A549 (cell line): ENCODE results near the gene HEXB. TPM values are rescaled to one million over a fixed set of nuclear protein-coding genes. Genes with fewer than 3 reads are reported as not detected.

Experiments
- ATAC-seq, 2 experiments: fragments of 200-7000 bp in 1 of 2; fragments of >200 bp in 1 of 2; cut with Nextera tagmentation in 1 of 2; cut with Tn5 transposase in 1 of 2; 3 replicates each; pipeline versions ENCODE4 v1.8.0 to v1.9.1; 2018 to 2020; ENCODE audit warnings: mild to moderate bottlenecking in 1 of 2, moderate library complexity in 1 of 2
- CTCF ChIA-PET: fragments of 300-600 bp; sonication (Branson Sonifier 250); formaldehyde crosslinking; extraction: SDS; loops from one replicate; lab custom pipeline; 2021; ENCODE audit warnings: antibody characterized with exemption, inconsistent platforms; lab: Yijun Ruan, JAX
- POLR2A ChIA-PET: fragments of 350-600 bp; formaldehyde crosslinking; extraction: SDS; loops from one replicate; lab custom pipeline; 2021; ENCODE audit warnings: antibody characterized with exemption, inconsistent platforms; lab: Yijun Ruan, JAX
- DNase-seq, 2 experiments: peaks; one replicate each; pipeline versions ENCODE4 v3.0.0 to v3.0.0-alpha.2; 2011 to 2016; ENCODE audit warnings: low read depth in 1 of 2, low spot score in 1 of 2
- FAIRE-seq: peaks from 2 replicates; lab custom pipeline; 2011; peaks lifted over from hg19 to GRCh38; lab: Jason Lieb, UNC
- H3K27ac ChIP-seq, 2 experiments: fragments of >200 bp; sonication (Bioruptor Twin); formaldehyde crosslinking; 3 replicates each; pipeline ENCODE4 v1.5.1; 2016 to 2017
- H3K4me1 ChIP-seq: fragments of >200 bp; sonication (Bioruptor Twin); formaldehyde crosslinking; 3 replicates; pipeline ENCODE4 v1.6.1; 2016
- H3K4me2 ChIP-seq: fragments of >200 bp; sonication (Bioruptor Twin); formaldehyde crosslinking; 3 replicates; pipeline ENCODE4 v1.6.1; 2016
- H3K4me3 ChIP-seq: fragments of >200 bp; sonication (Bioruptor Twin); formaldehyde crosslinking; 3 replicates; pipeline ENCODE4 v1.5.1; 2016
- H3K9me3 ChIP-seq: fragments of >200 bp; sonication (Bioruptor Twin); formaldehyde crosslinking; 3 replicates; pipeline ENCODE4 v1.6.1; 2016
- CHD2 ChIP-seq: fragments of 150-350 bp; IDR thresholded peaks from 2 replicates; pipeline ENCODE4 v1.6.1; 2014; ENCODE audit warnings: low read length; ENCODE audit not compliant: partially characterized antibody
- EHF ChIP-seq: fragments of 250-450 bp; sonication (Bioruptor Pico); IDR thresholded peaks from 2 replicates; pipeline ENCODE4 v1.5.0; 2020; ENCODE audit warnings: mild to moderate bottlenecking
- EHMT2 ChIP-seq: fragments of 200-600 bp; sonication (generic); IDR thresholded peaks from 2 replicates; pipeline ENCODE4 v1.6.1; 2016; ENCODE audit warnings: antibody characterized with exemption, low read depth, mild to moderate bottlenecking, moderate library complexity
- FOSL2 ChIP-seq, 2 experiments: fragments of 450-650 bp in 1 of 2; fragments of >200 bp in 1 of 2; sonication (Bioruptor Twin) in 1 of 2; formaldehyde crosslinking; IDR thresholded peaks; 2 replicates each; pipeline versions ENCODE4 v1.5.0 to v1.6.1; 2016 to 2020; ENCODE audit warnings: mild to moderate bottlenecking in 1 of 2, moderate library complexity in 1 of 2
- HOXB13 ChIP-seq: fragments of 250-450 bp; sonication (Bioruptor Pico); IDR thresholded peaks from 2 replicates; pipeline ENCODE4 v1.5.0; 2020; ENCODE audit warnings: low read depth, mild to moderate bottlenecking, moderate library complexity
- JUNB ChIP-seq: fragments of >200 bp; sonication (Bioruptor Twin); formaldehyde crosslinking; IDR thresholded peaks from 2 replicates; pipeline ENCODE4 v1.6.1; 2016
- KDM5A ChIP-seq: fragments of 200-600 bp; sonication (generic); IDR thresholded peaks from 2 replicates; pipeline ENCODE4 v1.6.1; 2016; ENCODE audit warnings: antibody characterized with exemption, mild to moderate bottlenecking
- MAFK ChIP-seq: fragments of 450-650 bp; IDR thresholded peaks from 2 replicates; pipeline ENCODE4 v1.6.1; 2014; ENCODE audit not compliant: partially characterized antibody
- MYC ChIP-seq: IDR thresholded peaks from 2 replicates; pipeline ENCODE4 v1.6.1; 2012; ENCODE audit warnings: mild to moderate bottlenecking, inconsistent platforms, low read length, improper control_type of control experiment, borderline replicate concordance
- NPAS2 ChIP-seq: fragments of 250-450 bp; sonication (Bioruptor Pico); IDR thresholded peaks from 2 replicates; pipeline ENCODE4 v1.8.0; 2022; ENCODE audit warnings: mild to moderate bottlenecking, moderate library complexity, borderline replicate concordance
- RAD21 ChIP-seq, 2 experiments: fragments of >200 bp in 1 of 2; sonication (Bioruptor Twin) in 1 of 2; formaldehyde crosslinking in 1 of 2; IDR thresholded peaks in 1 of 2; conservative IDR thresholded peaks in 1 of 2; 2 replicates in 1 of 2; 3 replicates in 1 of 2; pipeline ENCODE4 v1.6.1; 2012 to 2018; ENCODE audit warnings: inconsistent platforms in 1 of 2
- REST ChIP-seq: fragments of 200-600 bp; sonication (generic); IDR thresholded peaks from 2 replicates; pipeline ENCODE4 v1.6.1; 2016; ENCODE audit warnings: antibody characterized with exemption, mild to moderate bottlenecking, moderate library complexity
- RNF2 ChIP-seq: fragments of 200-600 bp; sonication (generic); IDR thresholded peaks from 2 replicates; pipeline ENCODE4 v1.6.1; 2016; ENCODE audit warnings: low read depth, mild to moderate bottlenecking, antibody characterized with exemption, moderate library complexity, borderline replicate concordance
- TFCP2L1 ChIP-seq: fragments of 250-450 bp; sonication (Bioruptor Pico); IDR thresholded peaks from 2 replicates; pipeline ENCODE4 v1.5.0; 2021; ENCODE audit warnings: mild to moderate bottlenecking
- ZC3H11A ChIP-seq: fragments of 450-650 bp; IDR thresholded peaks from 2 replicates; pipeline ENCODE4 v1.6.1; 2014; ENCODE audit warnings: antibody characterized with exemption, mild to moderate bottlenecking
- ZNF302 ChIP-seq: fragments of 250-450 bp; sonication (Bioruptor Pico); IDR thresholded peaks from 2 replicates; pipeline ENCODE4 v1.9.0; 2021; ENCODE audit warnings: inconsistent platforms, mild to moderate bottlenecking, moderate library complexity
- WGBS: methylation state at CpG from one replicate; pipeline ENCODE4 v1.1.6; 2017; ENCODE audit errors: missing lambda C conversion rate; 5-methylcytosine and 5-hydroxymethylcytosine counted together
- polyA plus RNA-seq, 4 experiments: library from polyadenylated mRNA; depleted of rRNA in 3 of 4; stranded (reverse); fragments of >200 nt; fragmentation: RNase III in 1 of 4; extraction: RNeasy Plus Mini Kit Qiagen cat#74134 plus additional on column Dnase treatment in 1 of 4; gene quantifications; 2 replicates in 3 of 4; 3 replicates in 1 of 4; pipeline ENCODE4 v1.2.3, GENCODE V29; 2011 to 2017
- TF ChIP-seq, protein P1 (sequence below): fragments of 250-450 bp; sonication (Bioruptor Pico); IDR thresholded peaks from 2 replicates; pipeline ENCODE4 v1.5.0; 2020; ENCODE audit warnings: low read depth, mild to moderate bottlenecking, moderate library complexity
- TF ChIP-seq, protein P2 (sequence below): fragments of >200 bp; sonication (Bioruptor Twin); formaldehyde crosslinking; IDR thresholded peaks from 3 replicates; pipeline ENCODE4 v1.5.1; 2016

Gene HEXB
- polyA plus RNA-seq, 2 of the 4 experiments (the other 2 are of a cell fraction), result 83.5 to 153 TPM

DNA sequence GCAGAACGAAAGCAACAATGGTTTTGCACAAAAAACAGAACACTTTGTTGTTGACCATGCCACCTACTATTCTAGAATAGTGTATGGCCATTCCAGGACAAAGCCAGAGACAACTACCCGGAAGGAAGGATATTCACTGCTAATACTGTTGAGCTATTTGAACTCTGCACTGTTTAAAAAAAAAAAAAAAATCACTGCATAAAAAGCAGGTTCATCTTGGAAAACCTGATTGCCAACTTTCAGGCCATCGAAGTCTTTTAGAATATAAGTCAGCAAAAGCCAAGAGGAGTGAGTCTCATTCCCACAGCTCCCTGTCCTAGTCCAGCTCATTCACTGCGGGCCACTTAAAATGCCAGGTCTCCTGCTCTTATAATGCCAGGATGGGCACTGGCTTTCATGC is 48.5 kb upstream of the HEXB start:
- POLR2A ChIA-PET, result no interaction called here
- Histone ChIP-seq H3K4me3 (no peak overlapping the region), H3K9me3 (no peaks in the 10 kb centered on the region), H3K4me2 (peak overlapping the region; percentile 91; the same call in 2 of the 3 replicates), H3K27ac (no peak overlapping the region; a peak in 1 of 6 replicates)
- DNase-seq, result no peak
- WGBS, result 89% methylated on average over 4 of the region's 4 CpGs
- FAIRE-seq, result no peak
- ATAC-seq, result no peak
- no peak for TF ChIP-seq RAD21 (conservative IDR thresholded peaks at IDR 0.05 in 1 of 2, IDR thresholded peaks at IDR 0.05 in 1 of 2)
- TF ChIP-seq RNF2, result no peak
- TF ChIP-seq MYC, result no peak
- no peak for TF ChIP-seq ZNF302 (CRISPR knock-in tag)
- TF ChIP-seq, protein P1, sequence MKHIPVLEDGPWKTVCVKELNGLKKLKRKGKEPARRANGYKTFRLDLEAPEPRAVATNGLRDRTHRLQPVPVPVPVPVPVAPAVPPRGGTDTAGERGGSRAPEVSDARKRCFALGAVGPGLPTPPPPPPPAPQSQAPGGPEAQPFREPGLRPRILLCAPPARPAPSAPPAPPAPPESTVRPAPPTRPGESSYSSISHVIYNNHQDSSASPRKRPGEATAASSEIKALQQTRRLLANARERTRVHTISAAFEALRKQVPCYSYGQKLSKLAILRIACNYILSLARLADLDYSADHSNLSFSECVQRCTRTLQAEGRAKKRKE, result no peak
- no peak for TF ChIP-seq FOSL2 (IDR thresholded peaks at IDR 0.05)
- TF ChIP-seq FOSL2 (CRISPR knock-in tag; IDR thresholded peaks at IDR 0.05), result no peak
- TF ChIP-seq, protein P2, sequence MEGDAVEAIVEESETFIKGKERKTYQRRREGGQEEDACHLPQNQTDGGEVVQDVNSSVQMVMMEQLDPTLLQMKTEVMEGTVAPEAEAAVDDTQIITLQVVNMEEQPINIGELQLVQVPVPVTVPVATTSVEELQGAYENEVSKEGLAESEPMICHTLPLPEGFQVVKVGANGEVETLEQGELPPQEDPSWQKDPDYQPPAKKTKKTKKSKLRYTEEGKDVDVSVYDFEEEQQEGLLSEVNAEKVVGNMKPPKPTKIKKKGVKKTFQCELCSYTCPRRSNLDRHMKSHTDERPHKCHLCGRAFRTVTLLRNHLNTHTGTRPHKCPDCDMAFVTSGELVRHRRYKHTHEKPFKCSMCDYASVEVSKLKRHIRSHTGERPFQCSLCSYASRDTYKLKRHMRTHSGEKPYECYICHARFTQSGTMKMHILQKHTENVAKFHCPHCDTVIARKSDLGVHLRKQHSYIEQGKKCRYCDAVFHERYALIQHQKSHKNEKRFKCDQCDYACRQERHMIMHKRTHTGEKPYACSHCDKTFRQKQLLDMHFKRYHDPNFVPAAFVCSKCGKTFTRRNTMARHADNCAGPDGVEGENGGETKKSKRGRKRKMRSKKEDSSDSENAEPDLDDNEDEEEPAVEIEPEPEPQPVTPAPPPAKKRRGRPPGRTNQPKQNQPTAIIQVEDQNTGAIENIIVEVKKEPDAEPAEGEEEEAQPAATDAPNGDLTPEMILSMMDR, result no peak
- no peak for TF ChIP-seq ZC3H11A
- no peak for TF ChIP-seq EHF (CRISPR knock-in tag)
- no peak for TF ChIP-seq MAFK
- TF ChIP-seq EHMT2, result no peak
- TF ChIP-seq KDM5A, result no peak
- no peak for TF ChIP-seq REST
- no peak for TF ChIP-seq CHD2
- TF ChIP-seq HOXB13 (CRISPR knock-in tag), result no peak
- TF ChIP-seq NPAS2 (CRISPR knock-in tag), result no peak
- TF ChIP-seq, all 56 proteins: peak for 0
- H3K4me1 ChIP-seq, result peaks cover 52% of the 10 kb centered on the region
- CTCF ChIA-PET, result interaction anchor here (1.7 to 11.3 kb wide), 2 partner anchors 733 to 1046 kb away, joined by 4 to 141 read pairs; no protein-coding TSS in a partner anchor

- no peak for TF ChIP-seq TFCP2L1
- TF ChIP-seq JUNB, result peak; percentile 5; the same call in 1 of the 2 replicates
- TF ChIP-seq KDM5A, result no peak
- ChIA-PET POLR2A (interaction anchor here (1.1 kb wide), 1 partner anchor 95 kb away, joined by 4 read pairs; no protein-coding TSS in a partner anchor), CTCF (interaction anchor here (1.1 to 11.3 kb wide), 4 partner anchors 11 to 735 kb away, joined by 3 to 141 read pairs (median 8); no protein-coding TSS in a partner anchor)
- Histone ChIP-seq H3K4me2 (peak overlapping the region; percentile 91), H3K9me3 (no peaks in the 10 kb centered on the region), H3K4me3 (peak overlapping the region; percentile 90), H3K4me1 (peaks cover 48% of the 10 kb centered on the region), H3K27ac (peak overlapping the region; percentile 92 to 94)
- ATAC-seq (no peak), DNase-seq (no peak), FAIRE-seq (no peak)
- 50% methylated on average over 1 of the region's 1 CpG for WGBS
Observed at GRCh38 chr5:74638544-74638969, 46.5 kb upstream of the HEXB start.
